Measurements from ENCODE around the gene AIRE. TPM values are rescaled to one million over a fixed set of nuclear protein-coding genes. Genes with fewer than 3 reads are reported as not detected.

AIRE gene
- total and polyA plus RNA-seq, 8 donors, result 0.18 to 0.87 TPM; not detected in 6

DNA sequence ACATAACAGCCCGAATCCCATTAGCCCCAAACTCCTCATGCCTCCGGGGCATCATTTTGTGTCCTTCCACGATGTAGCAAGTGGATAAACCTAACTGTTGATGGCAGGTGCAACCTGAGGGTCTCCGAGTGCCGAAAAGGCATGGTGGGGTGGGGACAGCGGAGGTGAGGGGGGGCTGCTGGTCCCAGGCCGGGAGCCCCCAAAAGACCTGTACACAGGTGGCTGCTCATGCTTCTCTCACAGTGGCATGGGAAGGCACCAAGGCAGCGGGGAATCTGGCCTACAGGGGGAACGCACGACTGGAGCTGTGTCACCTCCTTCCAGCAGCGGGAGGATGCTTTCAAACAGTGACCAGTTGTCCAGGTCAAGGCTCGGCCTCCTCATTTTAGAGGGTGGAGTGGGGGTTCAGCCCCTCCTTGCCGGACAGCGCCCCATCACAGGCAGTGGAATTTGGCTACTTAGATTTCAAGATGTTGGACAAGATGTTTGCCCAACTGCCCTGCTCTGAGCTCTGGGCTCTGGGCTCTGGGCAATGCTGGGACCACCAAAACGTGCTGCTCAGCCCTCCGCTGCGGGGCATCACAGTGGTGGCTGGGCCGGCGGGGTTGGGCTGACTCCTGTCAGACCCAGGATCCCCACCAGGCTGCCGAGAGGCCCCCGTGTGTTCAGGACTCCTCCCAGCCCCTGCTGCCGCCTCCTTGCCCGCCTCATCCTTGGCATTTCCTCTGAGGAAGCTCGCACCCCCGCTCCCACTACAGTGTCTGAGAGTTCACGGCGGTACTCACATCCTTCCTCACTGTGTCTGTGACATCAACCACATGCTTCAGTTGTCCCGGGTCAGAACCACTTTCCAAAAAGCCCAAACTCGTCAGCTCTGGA, 31.6 kb upstream of the AIRE start:
- DNase-seq, result peak in 1 of 2 donors; percentile 3
- H3K36me3 ChIP-seq, result no peaks in the 10 kb centered on the region

DNA sequence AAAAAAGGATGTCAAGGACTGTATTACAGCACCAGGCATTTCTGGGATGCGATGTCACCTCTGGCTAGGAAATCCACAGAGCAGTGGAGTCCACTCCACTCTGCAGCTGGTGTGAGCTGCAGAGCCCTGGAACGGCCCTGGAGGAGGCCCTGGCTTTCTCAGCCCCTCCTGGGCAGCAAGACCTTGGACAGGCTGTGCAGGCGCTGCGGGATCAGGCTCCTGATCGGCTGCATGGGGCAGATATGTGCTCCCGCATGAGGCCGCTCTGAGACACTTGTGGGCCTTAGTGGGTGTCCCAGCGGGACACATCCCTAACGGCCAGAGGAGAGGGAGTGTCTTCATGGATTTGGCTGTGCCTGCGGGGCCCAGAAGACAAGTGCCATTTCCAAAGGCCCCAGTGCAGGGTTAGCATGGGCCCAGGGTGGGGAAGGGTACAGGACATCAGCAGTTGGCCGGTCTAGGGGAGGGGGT, 30.1 kb upstream of the AIRE start:
- TF ChIP-seq EP300 (IDR thresholded peaks at IDR 0.05), result no peak
- TF ChIP-seq POLR2AphosphoS5 (IDR thresholded peaks at IDR 0.05), result no peak
- Histone ChIP-seq H3K4me1 (no peaks in the 10 kb centered on the region), H3K4me3 (no peak overlapping the region), H3K27ac (no peak overlapping the region), H3K9me3 (peaks cover 0 to 7% (median 1%) of the 10 kb centered on the region in 4 donors), H3K36me3 (no peaks in the 10 kb centered on the region), H3K27me3 (peaks cover 0 to 12% (median 0%) of the 10 kb centered on the region in 3 donors)
- WGBS, 5 donors, result 84 to 92% (median 90%) methylated on average over 11 of the region's 11 CpGs
- peak in 1 of 2 donors; percentile 39 for DNase-seq
- intact Hi-C loops (cut with DNase I; ENCODE audit: low total_unique reads), result no loop called here

More for the DNA sequence above, 31.6 kb upstream of the AIRE start:
- 72 to 82% (median 78%) methylated on average over 23 to 29 of the region's 29 CpGs for WGBS, 5 donors
- H3K4me1 ChIP-seq, result no peaks in the 10 kb centered on the region
- TF ChIP-seq POLR2A (IDR thresholded peaks at IDR 0.05) (no peak), EP300 (IDR thresholded peaks at IDR 0.05) (no peak), POLR2AphosphoS5 (IDR thresholded peaks at IDR 0.05) (no peak)
- TF ChIP-seq, protein P1, sequence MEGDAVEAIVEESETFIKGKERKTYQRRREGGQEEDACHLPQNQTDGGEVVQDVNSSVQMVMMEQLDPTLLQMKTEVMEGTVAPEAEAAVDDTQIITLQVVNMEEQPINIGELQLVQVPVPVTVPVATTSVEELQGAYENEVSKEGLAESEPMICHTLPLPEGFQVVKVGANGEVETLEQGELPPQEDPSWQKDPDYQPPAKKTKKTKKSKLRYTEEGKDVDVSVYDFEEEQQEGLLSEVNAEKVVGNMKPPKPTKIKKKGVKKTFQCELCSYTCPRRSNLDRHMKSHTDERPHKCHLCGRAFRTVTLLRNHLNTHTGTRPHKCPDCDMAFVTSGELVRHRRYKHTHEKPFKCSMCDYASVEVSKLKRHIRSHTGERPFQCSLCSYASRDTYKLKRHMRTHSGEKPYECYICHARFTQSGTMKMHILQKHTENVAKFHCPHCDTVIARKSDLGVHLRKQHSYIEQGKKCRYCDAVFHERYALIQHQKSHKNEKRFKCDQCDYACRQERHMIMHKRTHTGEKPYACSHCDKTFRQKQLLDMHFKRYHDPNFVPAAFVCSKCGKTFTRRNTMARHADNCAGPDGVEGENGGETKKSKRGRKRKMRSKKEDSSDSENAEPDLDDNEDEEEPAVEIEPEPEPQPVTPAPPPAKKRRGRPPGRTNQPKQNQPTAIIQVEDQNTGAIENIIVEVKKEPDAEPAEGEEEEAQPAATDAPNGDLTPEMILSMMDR (IDR thresholded peaks at IDR 0.05), result no peak
- no peak overlapping the region for H3K27ac ChIP-seq
- intact Hi-C loops (cut with DNase I; ENCODE audit: low total_unique reads), result no loop called here
- H3K27me3 ChIP-seq, result peaks cover 0 to 12% (median 0%) of the 10 kb centered on the region in 3 donors
- no peaks in the 10 kb centered on the region for H3K9me3 ChIP-seq
- H3K4me3 ChIP-seq, result no peak overlapping the region

DNA sequence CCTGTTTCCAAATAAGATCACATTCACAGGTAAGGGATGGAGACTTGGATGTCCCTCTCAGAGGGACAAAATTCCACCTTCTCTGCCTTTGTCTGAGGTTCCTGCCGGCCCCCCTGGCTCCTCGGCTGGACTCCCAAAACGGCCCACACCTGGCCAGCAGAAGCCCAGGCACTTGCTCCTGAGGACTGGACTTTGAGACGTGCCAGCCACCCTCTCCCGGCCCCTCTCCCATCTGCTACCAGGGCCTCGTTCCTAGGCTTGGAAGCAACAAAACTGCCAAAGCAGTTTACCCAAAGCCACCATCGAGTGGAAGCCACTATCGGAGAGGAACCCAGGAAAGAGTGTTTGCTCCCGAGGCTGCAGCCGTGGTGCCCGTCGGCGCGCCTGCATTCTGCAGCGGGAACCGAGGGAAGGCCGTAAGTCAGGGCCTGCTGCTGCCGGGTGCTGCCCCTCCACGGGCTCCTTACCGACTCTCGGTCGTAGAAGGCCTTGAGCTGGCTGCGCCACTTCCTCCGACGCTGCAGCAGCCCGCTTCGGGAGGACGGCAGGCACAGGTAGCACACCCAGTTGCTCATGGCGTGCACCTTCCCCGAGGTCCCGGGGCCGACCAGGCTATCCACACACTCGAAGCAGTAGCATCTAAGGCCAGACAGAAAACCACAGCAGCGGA, 27.5 kb upstream of the AIRE start:
- intact Hi-C loops (cut with DNase I; ENCODE audit: low total_unique reads), result no loop called here
- no peak for DNase-seq
- 88 to 92% (median 88%) methylated on average over 19 to 34 of the region's 34 CpGs for WGBS, 5 donors

DNA sequence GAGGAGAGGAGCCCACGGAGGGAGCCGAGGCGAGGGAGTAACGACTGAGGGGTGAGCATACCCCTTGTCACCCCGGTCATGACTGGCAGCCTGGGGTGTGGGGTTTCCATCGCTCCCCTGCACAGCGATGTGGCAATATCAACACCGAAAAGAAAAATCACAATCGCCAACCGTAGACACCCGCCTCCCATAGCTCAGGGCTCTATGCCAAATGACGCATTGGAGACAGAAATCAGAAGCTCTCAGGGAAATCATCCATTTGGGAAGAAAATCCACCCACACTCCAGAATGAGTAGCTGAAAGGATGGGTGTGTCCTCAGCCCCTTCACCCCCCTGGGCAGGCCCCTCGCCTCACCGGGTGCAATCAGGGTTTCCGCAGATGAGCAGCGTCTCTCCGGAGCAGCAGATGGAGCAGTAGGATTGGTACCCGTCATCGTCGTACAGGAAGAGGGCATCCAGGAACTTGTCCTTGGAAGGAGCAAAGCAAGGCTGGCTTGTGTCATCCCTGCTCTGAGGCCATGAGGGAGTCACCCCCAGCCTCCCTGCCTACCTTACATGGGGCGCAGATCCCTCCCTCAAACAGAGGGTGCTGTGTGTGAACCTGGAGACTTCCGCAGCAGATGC, 26.5 kb upstream of the AIRE start:
- WGBS, 5 donors, result 76 to 90% (median 88%) methylated on average over 22 of the region's 22 CpGs

More for the DNA sequence above, 27.5 kb upstream of the AIRE start:
- H3K27ac ChIP-seq, result no peak overlapping the region
- no peaks in the 10 kb centered on the region for H3K36me3 ChIP-seq
- no peak overlapping the region for H3K4me3 ChIP-seq
- H3K27me3 ChIP-seq, result peaks cover 0 to 25% (median 0%) of the 10 kb centered on the region in 3 donors
- peaks cover 0 to 7% (median 1%) of the 10 kb centered on the region in 4 donors for H3K9me3 ChIP-seq
- TF ChIP-seq POLR2A (IDR thresholded peaks at IDR 0.05) (no peak), POLR2AphosphoS5 (IDR thresholded peaks at IDR 0.05) (no peak), EP300 (IDR thresholded peaks at IDR 0.05) (no peak)
- TF ChIP-seq, protein P1 (IDR thresholded peaks at IDR 0.05), result no peak
- H3K4me1 ChIP-seq, result no peaks in the 10 kb centered on the region

More for the DNA sequence above, 26.5 kb upstream of the AIRE start:
- DNase-seq, result peak in 1 of 2 donors; percentile 1
- H3K27ac ChIP-seq, result no peak overlapping the region
- H3K27me3 ChIP-seq, result peaks cover 0 to 29% (median 0%) of the 10 kb centered on the region in 3 donors
- peaks cover 0 to 7% (median 1%) of the 10 kb centered on the region in 4 donors for H3K9me3 ChIP-seq
- H3K4me1 ChIP-seq, result no peaks in the 10 kb centered on the region
- TF ChIP-seq POLR2A (IDR thresholded peaks at IDR 0.05), result no peak
- no peak for TF ChIP-seq POLR2AphosphoS5 (IDR thresholded peaks at IDR 0.05)
- TF ChIP-seq EP300 (IDR thresholded peaks at IDR 0.05), result no peak
- TF ChIP-seq, protein P1 (IDR thresholded peaks at IDR 0.05), result no peak
- intact Hi-C loops (cut with DNase I; ENCODE audit: low total_unique reads), result no loop called here
- H3K4me3 ChIP-seq, result no peak overlapping the region
- no peaks in the 10 kb centered on the region for H3K36me3 ChIP-seq
